H1 (cell line): Measurements from ENCODE around the gene CEP128.
"Not testable (repeated sequence)": the region's sequence is repeated elsewhere in the genome, so short reads cannot be mapped to it uniquely, and the experiment has no call there.

Source experiments
- CHD1 ChIP-seq: IDR thresholded peaks from 2 replicates; pipeline ENCODE4 v1.6.1; 2012; ENCODE audit warnings: low read depth, low read length, improper control_type of control experiment
- CTCF ChIP-seq, 3 experiments: IDR thresholded peaks; 1 replicate in 2 of 3; 2 replicates in 1 of 3; pipeline versions ENCODE4 v1.5.1 to v1.6.1; 2011; ENCODE audit warnings: low read length in 3 of 3, mild to moderate bottlenecking in 3 of 3, inconsistent platforms in 2 of 3, low read depth in 1 of 3, moderate library complexity in 1 of 3; ENCODE audit not compliant: insufficient read depth in 1 of 3; ENCODE audit errors: control extremely low read depth in 1 of 3
- EZH2 ChIP-seq: fragments of 200-600 bp; sonication (generic); IDR thresholded peaks from 2 replicates; pipeline ENCODE4 v1.7.1; 2012; ENCODE audit warnings: low read depth, mild to moderate bottlenecking, moderate library complexity, low read length, inconsistent platforms; ENCODE audit not compliant: severe bottlenecking
- JUN ChIP-seq: IDR thresholded peaks from 2 replicates; pipeline ENCODE4 v1.6.1; 2011; ENCODE audit warnings: low read depth, mild to moderate bottlenecking, improper control_type of control experiment, low read length
- NRF1 ChIP-seq: IDR thresholded peaks from 2 replicates; pipeline ENCODE4 v1.6.1; 2011; ENCODE audit warnings: mild to moderate bottlenecking, low read depth, low read length, improper control_type of control experiment
- POLR2A ChIP-seq, 2 experiments: IDR thresholded peaks; 1 replicate in 1 of 2; 2 replicates in 1 of 2; pipeline ENCODE4 v1.6.1; 2011; ENCODE audit warnings: low read depth in 2 of 2, low read length in 2 of 2, mild to moderate bottlenecking in 2 of 2; ENCODE audit errors: control extremely low read depth in 1 of 2
- POLR2AphosphoS5 ChIP-seq: IDR thresholded peaks from 2 replicates; pipeline ENCODE4 v1.6.1; 2011; ENCODE audit warnings: low read depth, low read length
- POU5F1 ChIP-seq: IDR thresholded peaks from 2 replicates; pipeline ENCODE4 v1.6.1; 2011; ENCODE audit warnings: low read depth, mild to moderate bottlenecking, low read length, moderate library complexity
- RAD21 ChIP-seq, 2 experiments: IDR thresholded peaks in 1 of 2; conservative IDR thresholded peaks in 1 of 2; 2 replicates each; pipeline ENCODE4 v1.6.1; 2011; ENCODE audit warnings: low read depth in 2 of 2, low read length in 2 of 2, improper control_type of control experiment in 1 of 2, inconsistent platforms in 1 of 2, mild to moderate bottlenecking in 1 of 2, moderate library complexity in 1 of 2
- SAP30 ChIP-seq: fragments of 300-600 bp; sonication (generic); IDR thresholded peaks from 2 replicates; pipeline ENCODE4 v1.7.1; 2012; ENCODE audit warnings: low read length, moderate library complexity, mild to moderate bottlenecking, inconsistent platforms; ENCODE audit not compliant: insufficient read depth, insufficient replicate concordance
- SP2 ChIP-seq: IDR thresholded peaks from 2 replicates; pipeline ENCODE4 v1.6.1; 2012; ENCODE audit warnings: mild to moderate bottlenecking, low read length, inconsistent platforms

- TF ChIP-seq NRF1; SAP30; POLR2A (IDR thresholded peaks at IDR 0.05; ENCODE audit: control extremely low read depth in 1 of 2, low read depth in 2 of 2, low read length in 2 of 2); CHD1; RAD21 (IDR thresholded peaks at IDR 0.05 in 1 of 2, conservative IDR thresholded peaks at IDR 0.05 in 1 of 2; ENCODE audit: low read depth in 2 of 2, low read length in 2 of 2); EZH2; JUN; CTCF (IDR thresholded peaks at IDR 0.05; ENCODE audit: control extremely low read depth in 1 of 3, insufficient read depth in 1 of 3, low read depth in 1 of 3, low read length in 3 of 3); POLR2AphosphoS5; POU5F1; SP2: not testable (repeated sequence)
These were observed 29.5 kb downstream of the CEP128 start for GRCh38 chr14:80912013-80912412.
